ENCODE data around the gene SLC9B2.

SLC9B2 gene

DNA sequence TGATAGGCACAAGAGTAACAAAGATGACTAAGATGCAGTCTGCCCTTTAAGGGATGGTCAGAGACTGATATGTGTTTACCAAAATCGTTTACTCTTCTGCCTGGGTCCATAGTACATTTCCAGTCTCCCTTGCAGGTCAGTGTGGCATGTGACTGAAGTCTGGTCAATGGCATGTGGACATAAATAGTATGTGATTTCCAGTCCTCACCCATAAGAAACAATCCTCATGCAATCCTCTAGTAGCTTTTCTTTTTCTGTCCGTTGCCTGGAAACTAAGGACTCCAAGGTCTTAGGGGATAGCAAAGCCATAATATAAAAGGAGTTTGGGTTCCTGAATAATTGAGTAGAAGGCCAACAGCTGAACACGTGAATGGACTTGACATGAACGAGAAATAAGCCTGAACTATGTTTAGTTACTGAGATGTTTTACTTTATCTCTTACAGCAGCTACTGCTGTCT lies 1.1 kb downstream of the SLC9B2 start:
- Histone ChIP-seq H3K4me3 (ENCODE audit: low read depth, low read length) (peak overlapping the region; percentile 65), H3K4me1 (ENCODE audit: control insufficient read depth, insufficient read depth, low read length) (no peaks in the 10 kb centered on the region), H3K36me3 (ENCODE audit: control insufficient read depth in 2 of 2, insufficient read depth in 1 of 2, low read length in 2 of 2) (peaks cover 0 to 3% of the 10 kb centered on the region in 2 experiments; a peak in 1 of 3 replicates), H3K9me3 (ENCODE audit: control insufficient read depth, insufficient read depth, low read depth, low read length) (no peaks in the 10 kb centered on the region), H3K27ac (ENCODE audit: extremely low read depth, low read depth, low read length) (no peak overlapping the region; the same call in 1 of the 2 replicates)
- ChIA-PET POLR2A (no interaction called here), CTCF (interaction anchor here (0.7 to 1.2 kb wide), 2 partner anchors 15 to 16 kb away, joined by 3 to 6 read pairs; no protein-coding TSS in a partner anchor)
- TF ChIP-seq, protein P1, sequence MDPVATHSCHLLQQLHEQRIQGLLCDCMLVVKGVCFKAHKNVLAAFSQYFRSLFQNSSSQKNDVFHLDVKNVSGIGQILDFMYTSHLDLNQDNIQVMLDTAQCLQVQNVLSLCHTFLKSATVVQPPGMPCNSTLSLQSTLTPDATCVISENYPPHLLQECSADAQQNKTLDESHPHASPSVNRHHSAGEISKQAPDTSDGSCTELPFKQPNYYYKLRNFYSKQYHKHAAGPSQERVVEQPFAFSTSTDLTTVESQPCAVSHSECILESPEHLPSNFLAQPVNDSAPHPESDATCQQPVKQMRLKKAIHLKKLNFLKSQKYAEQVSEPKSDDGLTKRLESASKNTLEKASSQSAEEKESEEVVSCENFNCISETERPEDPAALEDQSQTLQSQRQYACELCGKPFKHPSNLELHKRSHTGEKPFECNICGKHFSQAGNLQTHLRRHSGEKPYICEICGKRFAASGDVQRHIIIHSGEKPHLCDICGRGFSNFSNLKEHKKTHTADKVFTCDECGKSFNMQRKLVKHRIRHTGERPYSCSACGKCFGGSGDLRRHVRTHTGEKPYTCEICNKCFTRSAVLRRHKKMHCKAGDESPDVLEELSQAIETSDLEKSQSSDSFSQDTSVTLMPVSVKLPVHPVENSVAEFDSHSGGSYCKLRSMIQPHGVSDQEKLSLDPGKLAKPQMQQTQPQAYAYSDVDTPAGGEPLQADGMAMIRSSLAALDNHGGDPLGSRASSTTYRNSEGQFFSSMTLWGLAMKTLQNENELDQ (tag by site-specific recombination; IDR thresholded peaks at IDR 0.05; ENCODE audit: low read depth), result no peak
- TF ChIP-seq ZNF404 (tag by site-specific recombination; IDR thresholded peaks at IDR 0.05), result no peak
- peak; percentile 42; the same call in 1 of the 2 replicates for TF ChIP-seq ZBTB48 (tag by site-specific recombination; IDR thresholded peaks at IDR 0.05)
- no peak for TF ChIP-seq WT1 (tag by site-specific recombination; IDR thresholded peaks at IDR 0.05)

DNA sequence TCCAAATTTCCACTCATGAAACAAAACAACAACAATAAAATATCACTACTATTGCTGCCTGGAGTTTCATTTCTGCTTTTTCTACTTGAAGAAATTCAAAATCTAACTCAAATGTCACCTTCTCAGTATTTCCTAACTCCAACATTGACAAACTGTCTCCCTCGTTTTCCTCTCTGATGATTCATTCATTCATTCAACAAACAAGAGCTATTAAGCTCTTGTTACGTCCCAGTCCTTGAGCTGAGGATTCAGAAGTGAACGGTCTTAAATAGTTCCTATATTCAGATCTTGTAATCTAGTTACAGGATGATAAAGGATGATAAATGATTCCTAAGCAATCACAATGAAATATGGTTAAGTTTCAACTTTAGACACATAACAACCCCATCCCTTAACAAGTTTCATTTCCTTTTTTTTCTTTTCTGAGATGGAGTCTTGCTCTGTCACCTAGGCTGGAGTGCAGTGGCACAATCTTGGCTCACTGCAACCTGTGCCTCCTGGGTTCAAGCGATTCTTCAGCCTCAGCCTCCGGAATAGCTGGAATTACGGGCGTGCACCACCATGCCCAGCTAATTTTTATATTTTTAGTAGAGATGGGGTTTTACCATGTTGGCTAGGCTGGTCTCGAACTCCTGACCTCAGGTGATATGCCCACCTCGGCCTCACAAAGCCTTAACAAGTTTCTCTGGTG lies 1.7 kb downstream of the SLC9B2 start:
- Histone ChIP-seq H3K4me3 (ENCODE audit: low read depth, low read length) (peak overlapping the region; percentile 65; the same call in 1 of the 2 replicates), H3K36me3 (ENCODE audit: control insufficient read depth in 2 of 2, insufficient read depth in 1 of 2, low read length in 2 of 2) (peaks cover 0 to 3% of the 10 kb centered on the region in 2 experiments; a peak in 1 of 3 replicates), H3K27ac (ENCODE audit: extremely low read depth, low read depth, low read length) (no peak overlapping the region), H3K9me3 (ENCODE audit: control insufficient read depth, insufficient read depth, low read depth, low read length) (no peaks in the 10 kb centered on the region), H3K4me1 (ENCODE audit: control insufficient read depth, insufficient read depth, low read length) (no peaks in the 10 kb centered on the region)
- ChIA-PET POLR2A (no interaction called here), CTCF (interaction anchor here (0.7 to 1.2 kb wide), 3 partner anchors 15 to 25 kb away, joined by 3 to 6 read pairs (median 4); partner anchors contain the start of gene BDH2)
- TF ChIP-seq ZNF292 (tag by site-specific recombination; IDR thresholded peaks at IDR 0.05; ENCODE audit: borderline replicate concordance, low read depth) (no peak), ZNF266 (tag by site-specific recombination; IDR thresholded peaks at IDR 0.05; ENCODE audit: low read depth) (no peak), ZNF600 (tag by site-specific recombination; IDR thresholded peaks at IDR 0.05) (0 out of 2 replicates have a peak, but pooled peaks have one; percentile 25), ZNF660 (tag by site-specific recombination; IDR thresholded peaks at IDR 0.05) (0 out of 2 replicates have a peak, but pooled peaks have one; percentile 19)

DNA sequence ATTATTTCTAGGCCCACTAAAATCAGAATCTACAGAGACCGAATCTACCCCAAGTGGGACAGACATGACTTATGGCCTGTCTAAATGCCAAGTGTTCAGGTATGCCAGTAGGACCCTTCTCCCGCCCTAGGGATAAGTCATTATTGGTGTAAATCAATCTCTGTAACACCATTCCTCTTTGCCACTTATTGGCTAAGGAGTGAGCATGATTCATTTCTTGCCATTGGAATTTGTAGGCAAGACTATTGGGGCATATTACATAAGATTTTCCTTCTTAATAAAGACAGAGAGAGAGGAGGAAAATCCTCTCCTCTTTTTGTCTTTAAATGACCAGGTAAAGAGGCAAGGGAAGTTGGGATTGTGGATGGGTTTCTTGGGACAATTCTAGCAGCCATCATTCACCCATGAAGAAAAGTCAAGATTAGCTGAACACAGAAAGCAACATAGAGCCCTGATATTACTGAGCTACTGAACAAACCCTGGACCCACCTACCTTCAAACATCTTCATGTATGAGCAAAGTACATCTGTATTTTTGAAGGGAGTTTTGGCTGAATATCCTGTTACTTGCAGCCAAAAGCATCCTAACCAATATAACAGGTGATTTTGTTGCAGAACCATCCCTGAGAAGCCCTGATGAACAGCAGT lies 2.6 kb downstream of the SLC9B2 start:
- TF ChIP-seq ZNF394 (tag by site-specific recombination; IDR thresholded peaks at IDR 0.05; ENCODE audit: borderline replicate concordance), result no peak
- peak; percentile 78 for TF ChIP-seq ZBTB17 (tag by site-specific recombination; IDR thresholded peaks at IDR 0.05)
- no peak overlapping the region for H3K27ac ChIP-seq (ENCODE audit: extremely low read depth, low read depth, low read length)
- POLR2A ChIA-PET, result no interaction called here
- H3K4me3 ChIP-seq (ENCODE audit: low read depth, low read length), result no peak overlapping the region
- peaks cover 0 to 3% of the 10 kb centered on the region in 2 experiments; a peak in 1 of 3 replicates for H3K36me3 ChIP-seq (ENCODE audit: control insufficient read depth in 2 of 2, insufficient read depth in 1 of 2, low read length in 2 of 2)
- H3K9me3 ChIP-seq (ENCODE audit: control insufficient read depth, insufficient read depth, low read depth, low read length), result no peaks in the 10 kb centered on the region
- no peaks in the 10 kb centered on the region for H3K4me1 ChIP-seq (ENCODE audit: control insufficient read depth, insufficient read depth, low read length)
- CTCF ChIA-PET, result interaction anchor here (1.1 kb wide), 1 partner anchor 26 kb away, joined by 4 read pairs; the partner anchor contains the start of gene BDH2

DNA sequence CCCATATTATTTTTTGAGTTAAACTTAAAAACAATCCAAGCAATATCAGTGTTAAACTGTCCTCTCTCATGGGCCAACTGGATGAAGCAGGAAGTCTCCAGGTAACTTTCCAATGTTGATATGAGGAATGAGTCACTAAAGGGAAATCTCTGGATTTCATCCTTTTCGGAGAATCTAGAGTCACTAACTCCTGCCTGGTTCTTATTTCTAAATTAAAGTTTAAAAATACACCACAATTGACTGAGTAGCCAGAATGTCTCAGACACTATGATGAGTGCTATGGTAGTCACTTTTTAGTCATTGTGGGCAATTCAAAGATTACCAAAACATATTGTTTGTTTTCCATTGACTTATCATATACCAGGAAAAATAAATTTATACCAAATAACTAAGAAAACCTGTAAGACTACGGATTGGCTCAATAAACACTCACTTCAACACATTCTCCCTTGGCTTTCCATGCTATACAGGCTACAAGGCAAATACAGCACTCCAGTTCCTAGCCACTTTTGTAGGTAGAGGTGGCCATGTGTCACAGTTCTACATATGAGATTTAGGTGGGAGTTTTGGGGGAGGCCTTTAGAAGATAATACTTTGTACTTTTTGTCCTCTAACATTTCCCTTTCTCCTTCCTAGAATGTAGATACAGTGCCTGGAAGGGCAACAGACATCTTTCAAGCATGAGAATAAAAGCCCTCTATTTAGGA lies 8.6 kb downstream of the SLC9B2 start:
- TF ChIP-seq ZNF510 (tag by site-specific recombination; IDR thresholded peaks at IDR 0.05; ENCODE audit: insufficient replicate concordance) (no peak), ZNF624 (tag by site-specific recombination; IDR thresholded peaks at IDR 0.05) (no peak), SALL2 (tag by site-specific recombination; IDR thresholded peaks at IDR 0.05; ENCODE audit: borderline replicate concordance) (no peak), ZNF514 (tag by site-specific recombination; IDR thresholded peaks at IDR 0.05) (no peak), ZNF501 (tag by site-specific recombination; IDR thresholded peaks at IDR 0.05) (no peak), ZNF138 (tag by site-specific recombination; IDR thresholded peaks at IDR 0.05; ENCODE audit: borderline replicate concordance) (no peak), ZNF16 (tag by site-specific recombination; IDR thresholded peaks at IDR 0.05; ENCODE audit: low read depth) (no peak), ZNF768 (tag by site-specific recombination; IDR thresholded peaks at IDR 0.05) (no peak), GLI4 (tag by site-specific recombination; IDR thresholded peaks at IDR 0.05) (no peak), ZNF658 (tag by site-specific recombination; IDR thresholded peaks at IDR 0.05) (no peak), MYNN (tag by site-specific recombination; IDR thresholded peaks at IDR 0.05; ENCODE audit: borderline replicate concordance) (no peak), ZFP41 (tag by site-specific recombination; IDR thresholded peaks at IDR 0.05; ENCODE audit: borderline replicate concordance) (no peak)
- CTCF ChIA-PET, result no interaction called here
- POLR2A ChIA-PET, result no interaction called here
- H3K4me1 ChIP-seq (ENCODE audit: control insufficient read depth, insufficient read depth, low read length), result no peaks in the 10 kb centered on the region
- peaks cover 0 to 15% of the 10 kb centered on the region in 2 experiments; a peak in 1 of 3 replicates for H3K36me3 ChIP-seq (ENCODE audit: control insufficient read depth in 2 of 2, insufficient read depth in 1 of 2, low read length in 2 of 2)
- H3K9me3 ChIP-seq (ENCODE audit: control insufficient read depth, insufficient read depth, low read depth, low read length), result no peaks in the 10 kb centered on the region
- H3K4me3 ChIP-seq (ENCODE audit: low read depth, low read length), result no peak overlapping the region
- no peak overlapping the region for H3K27ac ChIP-seq (ENCODE audit: extremely low read depth, low read depth, low read length)

Data from HEK293 (cell line).